Testis (tissue), 2 donors: ENCODE results near the gene TBCC.

Source experiments
- POLR2A ChIP-seq: fragments of 450-650 bp; IDR thresholded peaks from one replicate; pipeline ENCODE4 v1.6.1; 2017; ENCODE audit warnings: antibody characterized with exemption, mild to moderate bottlenecking, moderate library complexity
- TF ChIP-seq, protein P1 (sequence below), 3 experiments: fragments of 450-650 bp in 2 of 3; fragments of 200-600 bp in 1 of 3; sonication (generic) in 1 of 3; IDR thresholded peaks; one replicate each; pipeline ENCODE4 v1.5.1; 2016 to 2019; ENCODE audit warnings: antibody characterized with exemption in 3 of 3, mild to moderate bottlenecking in 2 of 3, moderate library complexity in 1 of 3

DNA sequence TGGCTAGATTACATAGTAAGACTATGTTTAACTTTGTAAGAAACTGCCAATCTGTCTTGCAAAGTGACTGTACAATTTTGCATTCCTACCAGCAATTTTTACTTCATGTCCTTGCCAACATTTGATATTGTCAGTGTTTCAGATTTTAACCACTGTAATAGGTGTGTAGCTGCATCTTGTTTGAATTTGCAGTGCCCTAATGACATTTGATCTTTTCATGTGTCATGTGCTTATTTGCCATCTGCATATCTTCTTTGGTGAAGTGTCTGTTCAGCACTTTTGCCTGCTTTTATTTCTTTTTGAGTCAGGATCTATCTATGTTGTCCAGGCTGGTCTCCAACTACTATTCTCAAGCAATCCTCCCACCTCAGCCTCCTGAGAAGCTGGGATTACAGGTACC lies 21.1 kb downstream of the TBCC start:
- TF ChIP-seq, protein P1, sequence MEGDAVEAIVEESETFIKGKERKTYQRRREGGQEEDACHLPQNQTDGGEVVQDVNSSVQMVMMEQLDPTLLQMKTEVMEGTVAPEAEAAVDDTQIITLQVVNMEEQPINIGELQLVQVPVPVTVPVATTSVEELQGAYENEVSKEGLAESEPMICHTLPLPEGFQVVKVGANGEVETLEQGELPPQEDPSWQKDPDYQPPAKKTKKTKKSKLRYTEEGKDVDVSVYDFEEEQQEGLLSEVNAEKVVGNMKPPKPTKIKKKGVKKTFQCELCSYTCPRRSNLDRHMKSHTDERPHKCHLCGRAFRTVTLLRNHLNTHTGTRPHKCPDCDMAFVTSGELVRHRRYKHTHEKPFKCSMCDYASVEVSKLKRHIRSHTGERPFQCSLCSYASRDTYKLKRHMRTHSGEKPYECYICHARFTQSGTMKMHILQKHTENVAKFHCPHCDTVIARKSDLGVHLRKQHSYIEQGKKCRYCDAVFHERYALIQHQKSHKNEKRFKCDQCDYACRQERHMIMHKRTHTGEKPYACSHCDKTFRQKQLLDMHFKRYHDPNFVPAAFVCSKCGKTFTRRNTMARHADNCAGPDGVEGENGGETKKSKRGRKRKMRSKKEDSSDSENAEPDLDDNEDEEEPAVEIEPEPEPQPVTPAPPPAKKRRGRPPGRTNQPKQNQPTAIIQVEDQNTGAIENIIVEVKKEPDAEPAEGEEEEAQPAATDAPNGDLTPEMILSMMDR (IDR thresholded peaks at IDR 0.05), result no peak
- no peak for TF ChIP-seq POLR2A
